ENCODE measurements around the gene PNKP. TPM values are rescaled to one million over a fixed set of nuclear protein-coding genes. Genes with fewer than 3 reads are reported as not detected.

Gene PNKP
- total RNA-seq, 2 experiments from 2014 or later = 58.8 to 65.9 TPM

GRCh38 chr19:49855277-49855675 lies 12.1 kb downstream of the PNKP start:
- peaks cover 6% of the 10 kb centered on the region for H3K36me3 Mint-ChIP-seq (ENCODE audit: low read depth)
- intact Hi-C loops (cut with micrococcal nuclease) = no loop called here
- no peaks in the 10 kb centered on the region for H3K9me3 Mint-ChIP-seq
- H3K27ac Mint-ChIP-seq = no peak overlapping the region
- ChIA-PET CTCF (no interaction called here), POLR2A (interaction anchor here (1.7 to 6.5 kb wide), 2 partner anchors 10 to 43 kb away, joined by 6 to 64 read pairs; partner anchors contain the start of gene PNKP)
- TF ChIP-seq CTCF (IDR thresholded peaks at IDR 0.05) = no peak
- ATAC-seq = no peak
- no peaks in the 10 kb centered on the region for H3K27me3 Mint-ChIP-seq
- no peak for DNase-seq
- H3K4me3 Mint-ChIP-seq = no peak overlapping the region
- H3K4me1 Mint-ChIP-seq (ENCODE audit: low read depth) = peaks cover 21% of the 10 kb centered on the region

GRCh38 chr19:49854378-49855263 lies 12.8 kb downstream of the PNKP start:
- H3K9me3 Mint-ChIP-seq = peaks cover 5% of the 10 kb centered on the region
- H3K4me1 Mint-ChIP-seq (ENCODE audit: low read depth) = peaks cover 27% of the 10 kb centered on the region
- CTCF ChIA-PET = interaction anchor here (1.0 kb wide), 1 partner anchor 10 kb away, joined by 3 read pairs; no protein-coding TSS in a partner anchor
- intact Hi-C loops (cut with micrococcal nuclease) = no loop called here
- H3K36me3 Mint-ChIP-seq (ENCODE audit: low read depth) = peaks cover 11% of the 10 kb centered on the region
- POLR2A ChIA-PET = interaction anchor here (1.7 to 6.5 kb wide), 2 partner anchors 11 to 43 kb away, joined by 6 to 64 read pairs; partner anchors contain the start of gene PNKP
- H3K27ac Mint-ChIP-seq = no peak overlapping the region
- ATAC-seq (no peak), DNase-seq (no peak)
- H3K27me3 Mint-ChIP-seq = no peaks in the 10 kb centered on the region
- TF ChIP-seq CTCF (IDR thresholded peaks at IDR 0.05) = no peak
- H3K4me3 Mint-ChIP-seq = no peak overlapping the region

GRCh38 chr19:49853852-49854377 lies 13.5 kb downstream of the PNKP start:
- Mint-ChIP-seq H3K36me3 (ENCODE audit: low read depth) (peaks cover 14% of the 10 kb centered on the region), H3K4me3 (no peak overlapping the region), H3K9me3 (peaks cover 9% of the 10 kb centered on the region), H3K27me3 (no peaks in the 10 kb centered on the region), H3K4me1 (ENCODE audit: low read depth) (peaks cover 32% of the 10 kb centered on the region), H3K27ac (peak overlapping the region; percentile 13)
- intact Hi-C loops (cut with micrococcal nuclease) = no loop called here
- no peak for TF ChIP-seq CTCF (IDR thresholded peaks at IDR 0.05)
- DNase-seq = no peak
- ATAC-seq = no peak
- ChIA-PET CTCF (interaction anchor here (1.0 kb wide), 1 partner anchor 11 kb away, joined by 3 read pairs; no protein-coding TSS in a partner anchor), POLR2A (interaction anchor here (1.7 to 6.5 kb wide), 2 partner anchors 11 to 42 kb away, joined by 6 to 64 read pairs; partner anchors contain the start of gene PNKP)

- CTCF ChIA-PET = no interaction called here
- Mint-ChIP-seq H3K27me3 (no peaks in the 10 kb centered on the region), H3K4me3 (peak overlapping the region; percentile 70), H3K27ac (no peak overlapping the region), H3K36me3 (ENCODE audit: low read depth) (peaks cover 12% of the 10 kb centered on the region), H3K4me1 (ENCODE audit: low read depth) (peaks cover 42% of the 10 kb centered on the region), H3K9me3 (peaks cover 10% of the 10 kb centered on the region)
- no peak for ATAC-seq
- POLR2A ChIA-PET = interaction anchor here (1.2 to 6.5 kb wide), 2 partner anchors 8 to 13 kb away, joined by 7 to 64 read pairs; partner anchors contain the start of gene PNKP
- no peak for DNase-seq
- intact Hi-C loops (cut with micrococcal nuclease) = no loop called here
- TF ChIP-seq CTCF (IDR thresholded peaks at IDR 0.05) = no peak
These were observed 14.7 kb downstream of the PNKP start for GRCh38 chr19:49852631-49853126.
